BLaER1 treated with 17β-estradiol and CSF1 and Interleukin-3, amounts not matched to agents 10 nM and 100 nM (cell line): ENCODE data around the gene LRP6.

Source experiments
- H3K27ac ChIP-seq, 11 experiments: shearing (Covaris generic); formaldehyde crosslinking; 2 replicates each; pipeline ENCODE4 v1.8.1; 2022
- H3K27me3 ChIP-seq, 11 experiments: shearing (Covaris generic); formaldehyde crosslinking; 2 replicates each; pipeline ENCODE4 v1.8.1; 2022
- H3K36me3 ChIP-seq, 11 experiments: shearing (Covaris generic); formaldehyde crosslinking; 2 replicates each; pipeline ENCODE4 v1.8.1; 2022
- H3K4me1 ChIP-seq, 10 experiments: shearing (Covaris generic); formaldehyde crosslinking; 2 replicates each; pipeline ENCODE4 v1.8.1; 2022
- H3K4me2 ChIP-seq, 11 experiments: shearing (Covaris generic); formaldehyde crosslinking; 2 replicates each; pipeline ENCODE4 v1.8.1; 2022
- H3K4me3 ChIP-seq, 10 experiments: shearing (Covaris generic); formaldehyde crosslinking; 2 replicates each; pipeline ENCODE4 v1.8.1; 2022
- H3K9ac ChIP-seq, 11 experiments: shearing (Covaris generic); formaldehyde crosslinking; 2 replicates each; pipeline ENCODE4 v1.8.1; 2022
- H3K9me3 ChIP-seq, 11 experiments: shearing (Covaris generic); formaldehyde crosslinking; replicated peaks in 1 of 11; 2 replicates each; pipeline ENCODE4 v1.8.1; 2022
- H4K20me1 ChIP-seq, 11 experiments: shearing (Covaris generic); formaldehyde crosslinking; 2 replicates each; pipeline ENCODE4 v1.8.1; 2022
- Cebpa-rat ChIP-seq, 11 experiments: shearing (Covaris generic); IDR thresholded peaks; 2 replicates each; pipeline ENCODE4 v1.8.1; 2022

Gene LRP6

DNA sequence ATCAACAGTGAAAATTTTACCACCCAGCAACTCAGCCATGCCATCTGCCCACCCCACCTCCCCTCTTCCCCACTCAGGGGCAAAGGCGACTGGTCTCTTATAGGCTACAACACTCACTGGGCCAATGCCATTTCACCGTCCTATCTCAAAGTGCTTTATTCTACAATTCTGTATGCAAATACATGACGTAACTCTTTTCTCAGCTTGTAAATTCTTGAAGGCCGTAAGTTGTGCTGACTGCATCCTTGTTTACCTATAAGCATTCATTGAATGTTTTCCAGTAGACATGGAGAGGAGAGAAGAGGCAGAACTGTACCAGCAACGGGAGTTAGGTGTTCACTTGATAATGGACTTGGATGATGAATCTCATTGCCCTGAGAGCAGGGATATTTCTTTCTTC is 180.5 kb downstream of the LRP6 start:
- H3K4me2 ChIP-seq, result no peak overlapping the region
- H3K36me3 ChIP-seq, result no peaks in the 10 kb centered on the region
- peaks cover 0 to 6% (median 0%) of the 10 kb centered on the region in 10 experiments; a peak in 1 of 20 replicates for H3K4me1 ChIP-seq
- no peaks in the 10 kb centered on the region for H3K27me3 ChIP-seq
- no peak overlapping the region for H3K4me3 ChIP-seq
- H3K9me3 ChIP-seq, result no peaks in the 10 kb centered on the region; a peak in 1 of 22 replicates
- no peaks in the 10 kb centered on the region for H4K20me1 ChIP-seq
- no peak overlapping the region for H3K9ac ChIP-seq
- no peak for TF ChIP-seq Cebpa-rat (IDR thresholded peaks at IDR 0.05)
- no peak overlapping the region for H3K27ac ChIP-seq

DNA sequence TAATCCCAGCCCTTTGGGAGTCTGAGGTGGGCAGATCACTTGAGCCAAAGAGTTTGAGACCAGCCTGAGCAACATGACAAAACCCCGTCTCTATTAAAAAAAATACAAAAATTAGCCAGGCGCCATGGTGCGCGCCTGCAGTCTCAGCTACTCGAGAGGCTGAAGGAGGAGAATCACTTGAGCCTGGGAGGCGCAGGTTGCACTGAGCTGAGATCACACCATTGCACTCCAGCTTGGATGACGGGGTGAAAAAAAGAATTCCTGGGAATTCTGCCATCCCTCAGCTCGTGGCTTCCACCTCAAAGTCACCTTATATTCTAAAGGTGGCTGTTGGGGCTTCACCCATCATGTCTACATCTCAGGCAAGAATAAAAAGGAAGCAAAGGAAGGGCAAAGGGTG is 183.2 kb downstream of the LRP6 start:
- TF ChIP-seq Cebpa-rat (IDR thresholded peaks at IDR 0.05), result no peak
- Histone ChIP-seq H4K20me1 (no peaks in the 10 kb centered on the region), H3K9ac (no peak overlapping the region), H3K36me3 (no peaks in the 10 kb centered on the region), H3K9me3 (no peaks in the 10 kb centered on the region; a peak in 1 of 22 replicates), H3K4me3 (no peak overlapping the region), H3K4me1 (peaks cover 0 to 6% (median 0%) of the 10 kb centered on the region in 10 experiments; a peak in 1 of 20 replicates), H3K27ac (no peak overlapping the region), H3K4me2 (no peak overlapping the region), H3K27me3 (no peaks in the 10 kb centered on the region)

DNA sequence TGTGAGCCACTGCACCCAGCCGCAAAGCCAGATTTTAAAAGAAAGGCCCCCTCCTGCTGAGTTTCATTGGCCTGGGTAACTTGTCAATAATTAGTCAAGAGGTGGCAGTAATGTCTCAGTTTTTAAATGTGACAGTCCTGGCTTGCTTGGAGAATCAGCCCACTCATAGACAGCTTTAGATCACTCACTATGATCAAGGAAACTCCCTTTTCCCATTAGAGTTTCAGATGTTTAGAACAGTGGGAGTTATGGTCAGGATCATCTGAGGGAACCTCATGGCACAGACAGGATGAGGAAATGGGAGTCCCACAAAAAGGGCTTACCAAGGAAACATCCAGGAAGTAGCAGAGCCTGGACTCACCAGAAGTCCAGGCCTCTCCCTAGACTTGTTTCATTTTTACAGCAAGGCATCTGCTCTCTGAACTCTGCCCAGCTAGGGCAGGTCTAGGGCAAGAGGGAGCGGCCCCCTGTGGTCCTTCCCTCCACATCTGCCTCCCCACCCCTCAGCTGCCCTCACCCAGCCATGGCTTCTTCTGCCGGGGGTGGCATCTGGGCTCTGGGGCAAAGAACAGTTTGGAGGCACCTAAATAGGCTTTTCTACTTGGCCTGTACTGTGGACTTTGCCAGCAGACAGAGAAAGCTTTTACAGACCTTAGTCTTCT is 184.9 kb downstream of the LRP6 start:
- Histone ChIP-seq H3K4me3 (no peak overlapping the region), H3K9me3 (no peaks in the 10 kb centered on the region), H4K20me1 (no peaks in the 10 kb centered on the region), H3K36me3 (no peaks in the 10 kb centered on the region), H3K4me2 (peak overlapping the region in 2 of 11 experiments; percentile 15 to 28; a peak in 1 of 22 replicates), H3K27ac (peak overlapping the region in 3 of 11 experiments; percentile 25 to 45 (median 41); a peak in 5 of 22 replicates), H3K4me1 (peaks cover 0 to 6% (median 0%) of the 10 kb centered on the region in 10 experiments; a peak in 1 of 20 replicates), H3K9ac (peak overlapping the region in 2 of 11 experiments; percentile 23 to 64; a peak in 3 of 22 replicates), H3K27me3 (no peaks in the 10 kb centered on the region)
- TF ChIP-seq Cebpa-rat (IDR thresholded peaks at IDR 0.05), result no peak

DNA sequence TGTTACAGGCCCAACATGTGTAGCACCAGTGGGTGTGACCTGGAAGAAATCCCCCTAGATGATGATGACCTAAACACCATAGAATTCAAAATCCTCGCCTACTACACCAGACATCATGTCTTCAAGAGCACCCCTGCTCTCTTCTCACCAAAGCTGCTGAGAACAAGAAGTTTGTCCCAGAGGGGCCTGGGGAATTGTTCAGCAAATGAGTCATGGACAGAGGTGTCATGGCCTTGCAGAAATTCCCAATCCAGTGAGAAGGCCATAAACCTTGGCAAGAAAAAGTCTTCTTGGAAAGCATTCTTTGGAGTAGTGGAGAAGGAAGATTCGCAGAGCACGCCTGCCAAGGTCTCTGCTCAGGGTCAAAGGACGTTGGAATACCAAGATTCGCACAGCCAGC is 187.6 kb downstream of the LRP6 start:
- Histone ChIP-seq H3K4me3 (no peak overlapping the region), H3K9me3 (no peaks in the 10 kb centered on the region), H3K4me1 (peaks cover 0 to 6% (median 0%) of the 10 kb centered on the region in 10 experiments; a peak in 1 of 20 replicates), H4K20me1 (no peaks in the 10 kb centered on the region), H3K4me2 (no peak overlapping the region), H3K27me3 (no peaks in the 10 kb centered on the region), H3K36me3 (no peaks in the 10 kb centered on the region), H3K9ac (no peak overlapping the region), H3K27ac (no peak overlapping the region)
- TF ChIP-seq Cebpa-rat (IDR thresholded peaks at IDR 0.05), result no peak

DNA sequence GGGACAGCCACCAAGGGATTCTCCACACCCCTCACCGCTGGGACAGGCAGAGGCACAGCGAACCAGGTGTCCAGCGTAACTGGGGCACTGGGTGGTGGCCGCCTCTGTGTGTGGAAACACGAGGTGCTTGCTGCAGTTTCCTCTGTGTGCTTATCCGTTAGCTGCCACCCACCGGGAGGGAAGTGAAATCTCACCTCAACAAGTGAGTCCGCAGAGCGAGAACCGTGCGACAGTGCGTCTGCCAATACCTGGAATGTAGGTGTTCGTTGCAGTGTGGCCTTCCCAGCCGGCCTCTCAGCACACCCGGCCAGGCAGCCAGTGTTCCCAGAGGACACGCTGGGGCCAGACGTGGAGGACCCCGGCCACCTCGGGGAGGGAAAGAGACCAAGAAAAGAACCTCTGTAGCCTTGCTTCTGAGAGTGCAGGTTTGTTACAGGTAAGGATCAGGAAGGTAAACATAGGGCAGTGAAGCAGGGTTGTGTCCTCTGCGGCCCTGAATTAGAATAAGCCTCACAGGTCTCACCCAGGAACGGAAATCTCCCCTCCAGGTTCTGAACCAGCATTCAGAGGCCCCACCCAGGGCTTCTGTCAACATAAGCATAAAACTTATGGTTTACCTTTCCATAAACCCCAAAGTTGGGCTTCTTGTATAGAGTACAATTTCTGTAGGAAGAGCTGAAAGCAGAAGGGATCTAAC is 194.6 kb downstream of the LRP6 start:
- no peaks in the 10 kb centered on the region for H3K36me3 ChIP-seq
- H3K27me3 ChIP-seq, result no peaks in the 10 kb centered on the region
- no peaks in the 10 kb centered on the region for H4K20me1 ChIP-seq
- no peaks in the 10 kb centered on the region for H3K9me3 ChIP-seq
- no peak overlapping the region for H3K27ac ChIP-seq
- H3K4me3 ChIP-seq, result no peak overlapping the region
- peaks cover 0 to 14% (median 0%) of the 10 kb centered on the region in 10 experiments; a peak in 1 of 20 replicates for H3K4me1 ChIP-seq
- no peak overlapping the region for H3K4me2 ChIP-seq
- no peak for TF ChIP-seq Cebpa-rat (IDR thresholded peaks at IDR 0.05)
- no peak overlapping the region for H3K9ac ChIP-seq

DNA sequence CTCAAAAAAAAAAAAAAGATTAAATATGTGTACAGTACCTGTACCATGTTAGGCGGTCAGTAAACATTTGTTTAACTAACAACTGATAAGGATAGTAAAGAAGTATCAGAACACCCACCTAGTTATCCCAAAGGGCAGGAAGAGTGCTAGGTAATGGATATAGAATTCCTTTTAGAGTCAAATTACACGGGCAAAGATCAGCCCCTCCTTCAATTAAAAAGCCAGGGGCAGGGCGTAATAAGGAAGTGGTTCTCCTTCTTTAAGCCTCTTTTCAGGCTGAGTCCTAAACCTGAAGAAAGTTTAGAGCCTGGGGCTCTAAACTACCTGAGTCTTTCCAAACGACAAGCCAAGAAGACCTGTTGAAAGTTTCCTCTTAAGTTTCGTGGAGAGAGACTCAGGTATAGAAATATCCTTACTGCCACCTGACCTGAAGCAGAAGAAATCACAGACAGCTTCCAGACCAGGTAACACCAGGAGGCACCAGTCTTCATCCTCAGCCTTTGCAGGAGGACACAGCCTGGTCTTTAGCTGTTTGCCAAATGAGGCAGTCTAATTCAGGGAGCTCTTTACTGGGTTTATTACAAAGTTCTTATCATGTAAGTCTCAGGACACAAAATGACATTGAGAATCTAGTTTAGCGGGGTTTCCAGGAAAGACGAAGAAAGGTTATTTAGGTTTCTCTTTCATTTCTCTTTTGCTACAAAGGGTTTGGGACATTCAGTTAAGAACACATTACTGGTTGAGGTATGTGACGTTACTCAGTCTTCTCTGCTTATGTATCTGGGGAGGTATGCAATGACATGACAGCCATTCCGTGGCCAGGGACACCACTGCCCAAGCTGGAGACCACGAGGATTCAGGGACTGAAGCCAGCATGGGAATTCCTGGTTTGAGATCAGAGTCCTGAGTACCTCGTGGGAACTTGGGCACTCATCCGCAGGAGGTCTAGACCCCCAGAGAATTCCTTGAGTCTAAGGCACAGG is 195.9 kb downstream of the LRP6 start, which contains the start of gene BCL2L14:
TSS of gene BCL2L14 (plus strand) at position 266 of the 983 bp plus-strand sequence. CDS start 8,367 bp downstream, outside the sequence.
- peaks cover 0 to 14% (median 0%) of the 10 kb centered on the region in 10 experiments; a peak in 1 of 20 replicates for H3K4me1 ChIP-seq
- H3K27me3 ChIP-seq, result no peaks in the 10 kb centered on the region
- no peak within 1 kb of the TSS for H3K9ac ChIP-seq
- no peaks in the 10 kb centered on the region for H3K36me3 ChIP-seq
- H4K20me1 ChIP-seq, result no peaks in the 10 kb centered on the region
- H3K4me3 ChIP-seq, result no peak within 1 kb of the TSS
- no peak within 1 kb of the TSS for H3K27ac ChIP-seq
- no peak for TF ChIP-seq Cebpa-rat (IDR thresholded peaks at IDR 0.05)
- H3K4me2 ChIP-seq, result 0 out of 22 replicates have a peak within 1 kb of the TSS, but pooled peaks of 1 of the 11 experiments have one; percentile 17
- H3K9me3 ChIP-seq, result no peaks in the 10 kb centered on the region

DNA sequence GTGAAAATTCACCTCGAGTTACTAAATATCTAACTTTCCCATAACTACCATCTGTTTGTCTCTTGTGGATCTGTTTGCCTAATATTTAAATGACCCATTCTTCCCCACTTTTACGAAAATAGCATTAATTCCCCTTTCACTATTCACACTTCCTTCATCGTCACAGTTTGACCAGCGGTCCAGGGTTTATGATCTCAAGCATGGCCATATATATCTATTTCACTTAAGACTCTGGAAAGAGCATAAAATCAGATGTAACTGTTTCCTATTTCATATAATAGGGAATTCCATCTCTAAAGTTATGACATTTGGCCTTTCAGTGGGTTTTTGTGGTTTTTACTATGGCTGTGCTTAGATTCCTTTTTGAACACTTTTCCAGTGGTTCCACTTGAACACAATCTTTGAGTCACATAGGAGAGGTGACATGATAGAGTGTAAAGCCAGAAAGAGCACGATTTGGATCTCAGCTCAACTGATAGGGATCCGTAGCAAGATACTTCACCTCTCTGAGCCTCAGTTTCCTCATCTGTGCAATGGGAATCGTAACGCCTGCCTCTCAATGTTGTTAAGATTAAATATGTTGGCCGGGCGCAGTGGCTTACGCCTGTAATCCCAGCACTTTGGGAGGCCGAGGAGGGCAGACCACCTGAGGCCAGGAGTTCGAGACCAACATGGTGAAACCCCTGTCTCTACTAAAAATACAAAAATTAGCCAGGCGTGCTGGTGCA is 196.9 kb downstream of the LRP6 start:
- H3K4me1 ChIP-seq, result peaks cover 0 to 14% (median 0%) of the 10 kb centered on the region in 10 experiments; a peak in 1 of 20 replicates
- H3K9ac ChIP-seq, result no peak overlapping the region
- no peaks in the 10 kb centered on the region for H3K27me3 ChIP-seq
- 0 out of 22 replicates have a peak overlapping the region, but pooled peaks of 1 of the 11 experiments have one; percentile 17 for H3K4me2 ChIP-seq
- no peaks in the 10 kb centered on the region for H3K9me3 ChIP-seq
- H3K36me3 ChIP-seq, result no peaks in the 10 kb centered on the region
- H3K4me3 ChIP-seq, result no peak overlapping the region
- H3K27ac ChIP-seq, result no peak overlapping the region
- H4K20me1 ChIP-seq, result no peaks in the 10 kb centered on the region
- no peak for TF ChIP-seq Cebpa-rat (IDR thresholded peaks at IDR 0.05)

DNA sequence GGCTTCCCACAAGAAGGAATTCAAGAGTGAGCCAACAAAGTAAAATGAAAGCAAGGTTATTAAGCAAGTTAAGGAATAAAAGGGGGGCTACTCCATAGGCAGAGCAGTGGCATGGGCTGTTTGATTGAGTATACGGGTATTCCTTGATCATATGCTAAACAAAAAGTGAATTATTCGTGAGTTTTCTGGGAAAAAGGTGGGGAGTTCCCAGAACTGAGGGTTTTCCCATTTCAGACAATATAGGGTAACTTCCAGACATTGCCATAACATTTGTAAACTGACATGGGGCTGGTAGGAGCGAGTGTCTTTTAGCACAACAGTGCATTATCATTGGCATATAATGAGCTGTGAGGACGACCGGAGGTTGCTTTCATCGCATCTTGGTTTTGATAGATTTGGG is 198.1 kb downstream of the LRP6 start:
- Histone ChIP-seq H3K27ac (no peak overlapping the region), H3K4me1 (peaks cover 0 to 14% (median 0%) of the 10 kb centered on the region in 10 experiments; a peak in 1 of 20 replicates), H3K9ac (no peak overlapping the region), H3K9me3 (no peaks in the 10 kb centered on the region), H3K4me2 (no peak overlapping the region), H3K4me3 (no peak overlapping the region), H3K36me3 (no peaks in the 10 kb centered on the region), H3K27me3 (no peaks in the 10 kb centered on the region), H4K20me1 (no peaks in the 10 kb centered on the region)
- no peak for TF ChIP-seq Cebpa-rat (IDR thresholded peaks at IDR 0.05)
